Urinary bladder (tissue), 4 donors: ENCODE data around the gene COL5A2. TPM values are rescaled to one million over a fixed set of nuclear protein-coding genes. Genes with fewer than 3 reads are reported as not detected.

Experiments
- DNase-seq: peaks from one replicate; pipeline ENCODE4 v3.0.0-alpha.2; 2015; ENCODE audit errors: extremely low spot score
- H3K27ac ChIP-seq: one replicate; pipeline ENCODE4 v1.5.1; 2013; ENCODE audit warnings: low read depth, mild to moderate bottlenecking, moderate library complexity
- H3K36me3 ChIP-seq: one replicate; pipeline ENCODE4 v1.6.1; 2013; ENCODE audit warnings: mild to moderate bottlenecking, moderate library complexity; ENCODE audit not compliant: insufficient read depth
- H3K4me1 ChIP-seq: one replicate; pipeline ENCODE4 v1.6.1; 2013; ENCODE audit warnings: mild to moderate bottlenecking, moderate library complexity; ENCODE audit not compliant: insufficient read depth
- H3K4me3 ChIP-seq: one replicate; pipeline ENCODE4 v1.5.1; 2013; ENCODE audit warnings: low read depth, low read length
- WGBS: extraction: QIAGEN DNeasy Blood & Tissue Kit; methylation state at CpG from one replicate; pipeline ENCODE4 v1.1.7; 2013; 5-methylcytosine and 5-hydroxymethylcytosine counted together
- polyA plus RNA-seq: library from polyadenylated mRNA; stranded (reverse); fragments of 200-250 nt; gene quantifications from one replicate; pipeline ENCODE4 v1.2.3, GENCODE V29; 2013
- total RNA-seq: library from RNA; depleted of rRNA; stranded (reverse); fragments of >200 nt; gene quantifications from one replicate; pipeline ENCODE4 v1.2.3, GENCODE V29; 2014
- donor health status: healthy with polysubstance abuse.
- donor health status: healthy.

The COL5A2 gene
- total and polyA plus RNA-seq, 2 donors = 112 to 964 TPM

DNA sequence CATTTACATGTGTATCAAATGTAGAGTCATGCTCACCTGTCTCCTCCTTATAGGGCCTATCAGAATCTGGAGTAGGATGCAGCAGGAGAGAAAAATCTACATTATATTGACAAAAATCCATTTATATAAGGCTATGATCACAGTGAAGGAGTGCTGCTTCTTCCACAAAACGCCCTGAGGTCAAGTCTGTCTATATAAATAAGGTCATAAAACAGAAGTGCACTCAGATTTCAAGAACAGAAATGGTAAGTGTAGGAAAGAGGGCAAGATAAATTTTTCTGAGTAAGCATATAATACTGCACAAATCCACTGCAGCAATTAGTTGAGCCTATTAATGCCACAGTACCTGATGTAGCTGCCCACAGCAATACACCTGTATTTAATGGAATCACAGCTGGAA is 51.8 kb downstream of the COL5A2 start:
- Histone ChIP-seq H3K36me3 (no peaks in the 10 kb centered on the region), H3K4me1 (no peaks in the 10 kb centered on the region), H3K4me3 (no peak overlapping the region), H3K27ac (no peak overlapping the region)
- DNase-seq = no peak
- WGBS = 45% methylated on average over 1 of the region's 1 CpG

DNA sequence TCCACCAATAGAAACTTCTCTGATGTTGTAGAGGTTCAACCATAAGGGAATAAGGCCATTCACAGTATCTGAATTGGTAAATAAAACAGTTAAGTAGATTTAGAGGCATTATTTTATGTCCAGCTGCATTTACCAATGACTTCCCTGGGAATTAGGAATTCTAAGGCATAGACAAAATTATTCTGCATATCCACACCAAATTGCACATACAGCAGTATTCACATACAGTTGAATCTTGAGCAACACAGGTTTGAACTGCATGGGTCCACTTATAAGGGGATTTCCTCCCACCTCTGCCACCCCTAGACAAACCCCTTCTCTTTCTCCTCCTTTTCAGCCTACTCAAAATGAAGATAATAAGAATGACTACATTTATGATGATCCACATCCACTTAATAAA is 54.4 kb downstream of the COL5A2 start:
- Histone ChIP-seq H3K4me3 (no peak overlapping the region), H3K4me1 (no peaks in the 10 kb centered on the region), H3K27ac (no peak overlapping the region), H3K36me3 (no peaks in the 10 kb centered on the region)
- no peak for DNase-seq

DNA sequence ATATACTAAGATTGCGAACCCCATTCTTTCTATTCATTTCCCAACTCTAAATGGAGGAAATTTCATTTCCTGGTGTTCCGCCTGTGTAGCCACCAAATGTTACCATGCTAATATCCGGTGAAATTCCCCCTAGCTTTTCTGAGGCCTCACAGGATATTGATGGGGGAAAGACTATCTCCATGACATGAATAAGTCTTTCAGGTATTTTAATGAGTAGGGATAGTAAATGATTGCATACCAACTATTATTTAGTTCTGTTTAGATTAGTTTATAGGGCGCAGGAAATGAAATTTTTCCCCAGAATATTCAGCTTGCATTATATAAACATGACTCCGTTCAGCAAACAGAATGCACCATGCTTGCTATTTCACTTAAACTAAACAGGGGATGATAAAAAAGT is 55.4 kb downstream of the COL5A2 start:
- H3K4me3 ChIP-seq = no peak overlapping the region
- WGBS = 76% methylated on average over 5 of the region's 5 CpGs
- H3K4me1 ChIP-seq = no peaks in the 10 kb centered on the region
- H3K27ac ChIP-seq = no peak overlapping the region
- no peaks in the 10 kb centered on the region for H3K36me3 ChIP-seq
- no peak for DNase-seq

DNA sequence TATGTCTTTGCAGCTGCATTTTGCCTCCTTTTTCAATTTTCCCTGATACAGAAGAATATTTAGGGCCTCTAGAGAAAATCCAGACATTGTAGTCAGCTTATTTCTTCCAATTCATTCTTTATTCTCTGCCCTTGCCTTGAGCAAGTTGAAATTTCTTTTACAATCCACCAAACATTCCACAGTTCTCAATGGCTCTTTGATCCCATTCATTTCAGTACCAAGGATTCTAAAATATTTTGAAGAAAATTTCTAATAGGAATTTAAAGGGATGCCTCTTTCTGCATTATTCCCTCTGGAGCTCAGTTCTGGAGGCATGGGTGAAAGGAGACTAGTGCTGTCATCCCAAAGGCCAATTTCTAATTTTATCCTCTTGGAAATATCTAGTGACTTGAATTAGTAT is 61.2 kb downstream of the COL5A2 start:
- Histone ChIP-seq H3K4me1 (no peaks in the 10 kb centered on the region), H3K36me3 (no peaks in the 10 kb centered on the region), H3K27ac (no peak overlapping the region), H3K4me3 (no peak overlapping the region)
- no peak for DNase-seq

DNA sequence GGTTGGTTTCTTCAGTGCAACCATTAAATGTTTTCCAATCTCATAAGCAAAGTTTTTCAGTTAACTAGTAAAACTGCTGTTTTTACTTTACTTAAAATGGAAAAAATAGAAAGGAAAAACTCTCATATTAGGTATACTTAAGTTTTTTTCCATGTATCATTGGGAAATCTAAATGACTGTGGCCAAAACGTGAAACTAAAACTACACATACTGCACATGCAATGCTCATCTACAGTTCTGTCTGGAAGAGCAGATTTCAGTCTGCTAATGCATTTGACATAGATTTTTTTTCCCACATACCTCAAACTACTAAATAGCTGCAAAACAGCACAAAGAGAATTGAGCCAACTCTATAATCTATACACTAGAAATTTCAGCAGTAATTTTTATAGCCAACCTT is 62.6 kb downstream of the COL5A2 start:
- 40% methylated on average over 1 of the region's 1 CpG for WGBS
- Histone ChIP-seq H3K27ac (no peak overlapping the region), H3K4me3 (no peak overlapping the region), H3K36me3 (no peaks in the 10 kb centered on the region), H3K4me1 (no peaks in the 10 kb centered on the region)
- DNase-seq = no peak

DNA sequence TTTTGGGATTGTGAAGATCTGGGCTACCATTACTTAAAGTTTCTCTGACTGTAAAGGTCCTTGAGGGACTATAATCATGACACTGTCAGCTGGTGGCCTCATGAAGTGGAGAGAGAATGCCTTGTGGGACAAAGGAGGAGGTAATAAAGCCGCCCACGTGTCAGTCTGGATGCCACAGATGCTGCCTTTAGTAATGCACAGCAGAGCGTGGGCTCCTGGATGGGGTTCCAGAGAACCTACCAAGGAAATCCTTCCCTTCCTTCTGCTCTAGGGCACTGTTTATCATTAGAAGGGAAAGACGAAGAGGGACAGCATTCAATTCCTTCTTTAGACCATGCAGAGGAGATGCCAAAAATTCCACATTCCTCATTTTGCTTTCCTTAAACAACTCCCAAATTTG is 63.5 kb downstream of the COL5A2 start:
- H3K27ac ChIP-seq = no peak overlapping the region
- H3K4me1 ChIP-seq = no peaks in the 10 kb centered on the region
- DNase-seq = no peak
- WGBS = 72% methylated on average over 4 of the region's 4 CpGs
- H3K36me3 ChIP-seq = no peaks in the 10 kb centered on the region
- H3K4me3 ChIP-seq = no peak overlapping the region

DNA sequence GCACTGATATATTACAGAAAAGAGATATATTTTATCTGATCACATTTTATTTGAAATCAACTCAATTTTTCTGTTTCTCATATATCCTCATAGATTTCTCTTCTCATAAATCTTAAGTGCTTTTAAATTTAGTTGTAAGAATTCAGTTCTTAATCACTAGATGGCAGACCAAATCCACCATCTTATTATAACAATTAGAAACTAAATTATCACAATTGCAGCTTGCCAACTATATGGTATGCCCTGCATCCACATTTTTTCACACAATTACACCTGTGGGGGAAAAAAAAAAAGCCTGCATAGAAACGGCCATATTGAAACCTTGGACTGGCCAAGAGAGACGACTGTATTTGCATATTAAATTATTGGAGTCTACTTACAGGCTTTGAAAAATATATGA is 64.4 kb downstream of the COL5A2 start:
- Histone ChIP-seq H3K4me1 (no peaks in the 10 kb centered on the region), H3K36me3 (no peaks in the 10 kb centered on the region), H3K27ac (no peak overlapping the region), H3K4me3 (no peak overlapping the region)
- no peak for DNase-seq
- 43% methylated on average over 2 of the region's 2 CpGs for WGBS

DNA sequence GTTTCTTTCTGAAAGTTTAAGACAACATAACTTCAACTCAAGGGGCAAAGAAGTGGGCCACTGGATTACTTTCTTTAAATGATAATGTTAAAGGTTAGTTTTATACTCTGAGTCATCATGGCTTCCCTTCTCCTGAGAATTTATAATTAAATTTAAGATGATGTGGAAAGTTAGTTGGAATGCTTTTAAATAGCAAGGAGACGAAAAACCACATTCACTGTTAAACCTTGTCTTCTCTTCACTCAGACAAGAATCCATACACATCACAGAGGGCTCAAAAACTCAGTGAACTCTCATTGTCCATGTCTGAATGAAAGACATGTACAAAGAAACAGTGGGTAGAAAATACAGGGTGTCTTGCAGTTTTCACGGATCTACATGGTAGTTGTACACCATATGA is 65.6 kb downstream of the COL5A2 start:
- no peak for DNase-seq

DNA sequence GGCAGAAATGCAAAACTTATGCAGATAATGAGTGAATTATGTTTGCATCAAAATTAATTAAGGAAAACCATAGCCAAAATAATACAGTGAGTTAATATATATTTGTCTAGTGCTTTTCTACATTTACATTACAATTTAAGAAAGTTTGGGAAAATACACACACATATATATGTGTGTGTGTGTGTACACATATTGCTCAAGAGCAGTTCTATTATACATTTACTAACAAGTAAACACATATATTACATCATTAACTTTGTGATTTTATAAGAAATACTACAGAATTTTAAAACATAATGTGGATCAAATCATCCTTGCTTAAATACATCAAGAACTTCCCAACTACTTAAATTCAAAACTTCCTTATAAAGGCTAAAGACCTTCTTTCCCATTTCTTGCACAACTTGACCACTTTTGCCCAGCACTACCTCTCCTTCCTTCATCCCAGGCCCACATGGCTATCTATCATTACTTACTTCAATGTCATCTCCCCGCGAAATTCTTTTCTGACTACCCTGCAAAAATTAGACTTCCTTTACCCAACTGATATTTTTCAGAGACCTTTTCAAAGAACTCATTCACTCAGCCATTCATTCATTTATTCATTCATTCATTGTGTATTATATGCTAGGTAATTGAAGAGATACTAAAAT is 68.4 kb downstream of the COL5A2 start:
- Histone ChIP-seq H3K4me3 (no peak overlapping the region), H3K36me3 (no peaks in the 10 kb centered on the region), H3K4me1 (no peaks in the 10 kb centered on the region), H3K27ac (no peak overlapping the region)
- 92% methylated on average over 2 of the region's 2 CpGs for WGBS
- no peak for DNase-seq

More for the DNA sequence above, 65.6 kb downstream of the COL5A2 start:
- no peaks in the 10 kb centered on the region for H3K4me1 ChIP-seq
- H3K27ac ChIP-seq = no peak overlapping the region
- no peaks in the 10 kb centered on the region for H3K36me3 ChIP-seq
- WGBS = 46% methylated on average over 2 of the region's 2 CpGs
- no peak overlapping the region for H3K4me3 ChIP-seq

DNA sequence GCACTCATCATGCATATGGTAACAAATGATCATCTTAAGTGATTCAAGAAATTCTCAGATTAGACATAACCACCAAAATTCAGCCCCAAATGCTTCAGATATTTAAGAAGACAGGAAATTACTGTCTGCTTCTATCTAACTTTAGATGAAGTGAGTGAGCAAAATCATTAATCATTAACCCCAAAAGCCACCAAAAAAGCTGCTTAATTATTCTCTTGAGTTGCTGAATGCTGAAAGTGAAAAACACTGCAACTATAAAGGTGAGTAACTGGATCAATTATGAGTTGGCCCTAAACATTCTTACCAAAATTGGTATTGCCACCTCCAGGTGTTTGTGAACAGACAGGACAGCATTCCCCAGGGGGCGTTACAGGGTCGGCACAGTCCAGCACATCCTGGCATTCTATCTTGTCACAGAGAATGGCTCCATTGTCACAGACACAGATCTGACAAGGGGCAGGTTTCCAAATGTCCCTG is 69.6 kb downstream of the COL5A2 start:
- Histone ChIP-seq H3K36me3 (no peaks in the 10 kb centered on the region), H3K4me1 (no peaks in the 10 kb centered on the region), H3K27ac (no peak overlapping the region), H3K4me3 (no peak overlapping the region)
- 72% methylated on average over 2 of the region's 2 CpGs for WGBS
- DNase-seq = no peak

DNA sequence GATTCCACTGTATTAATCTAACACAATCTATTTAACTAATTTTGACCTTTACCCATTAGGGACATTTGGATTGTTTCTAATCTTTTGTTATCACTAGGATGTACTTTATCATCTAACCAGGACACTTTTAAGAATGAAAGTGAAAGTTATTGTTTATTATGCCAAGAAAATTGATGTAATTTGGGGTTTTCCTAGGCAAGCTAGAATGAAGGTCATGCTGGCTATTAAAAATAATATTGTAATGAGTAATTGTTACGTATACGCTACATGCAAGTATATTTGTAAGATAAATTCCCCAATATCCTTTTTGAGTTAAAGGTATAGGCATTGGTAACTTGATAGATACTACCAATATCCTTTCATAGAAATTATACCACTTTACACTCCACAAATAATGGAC is 74.6 kb downstream of the COL5A2 start:
- no peaks in the 10 kb centered on the region for H3K4me1 ChIP-seq
- no peak overlapping the region for H3K27ac ChIP-seq
- WGBS = 55% methylated on average over 2 of the region's 2 CpGs
- H3K4me3 ChIP-seq = no peak overlapping the region
- H3K36me3 ChIP-seq = no peaks in the 10 kb centered on the region
- no peak for DNase-seq

DNA sequence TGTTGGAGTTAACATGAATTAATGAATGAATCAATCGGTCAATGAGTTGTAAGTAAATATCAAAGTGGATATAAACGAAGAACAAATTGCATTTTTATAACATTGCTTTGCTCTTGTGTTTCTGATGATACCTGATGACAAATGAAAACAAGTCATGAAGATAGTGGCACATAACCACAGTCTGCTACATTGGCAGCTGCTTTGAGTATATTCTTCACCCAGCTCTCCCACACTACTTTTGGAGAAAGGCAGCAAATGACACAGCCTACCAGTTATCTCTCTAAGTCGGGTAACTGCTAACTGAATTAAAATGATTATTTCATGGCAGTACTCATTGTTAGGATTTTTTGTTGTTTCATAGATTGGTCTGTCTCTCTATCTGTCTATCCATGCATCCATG is 76.8 kb downstream of the COL5A2 start:
- no peak overlapping the region for H3K4me3 ChIP-seq
- DNase-seq = no peak
- no peak overlapping the region for H3K27ac ChIP-seq
- 84% methylated on average over 3 of the region's 3 CpGs for WGBS
- no peaks in the 10 kb centered on the region for H3K36me3 ChIP-seq
- H3K4me1 ChIP-seq = no peaks in the 10 kb centered on the region

DNA sequence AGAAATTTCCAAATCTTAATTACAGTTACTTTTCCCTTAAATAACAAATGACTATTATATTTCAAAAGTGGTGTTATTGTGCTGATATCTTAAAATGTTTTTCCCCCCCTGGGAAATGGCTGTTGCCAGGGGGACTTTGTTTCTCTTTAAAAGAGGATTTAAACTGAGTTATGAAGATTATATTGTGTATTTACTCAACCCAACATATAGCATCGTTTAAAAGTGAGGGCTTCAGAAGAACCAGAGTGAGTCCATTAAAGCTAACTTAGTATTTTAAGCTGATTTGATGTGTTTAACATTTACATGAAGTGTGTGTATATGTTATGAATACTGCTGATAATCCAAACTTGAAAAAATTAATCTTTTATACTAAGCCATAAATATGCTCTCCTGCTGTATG is 81.6 kb downstream of the COL5A2 start:
- Histone ChIP-seq H3K4me1 (no peaks in the 10 kb centered on the region), H3K27ac (no peak overlapping the region), H3K4me3 (no peak overlapping the region), H3K36me3 (no peaks in the 10 kb centered on the region)
- WGBS = 22% methylated on average over 1 of the region's 1 CpG
- no peak for DNase-seq

DNA sequence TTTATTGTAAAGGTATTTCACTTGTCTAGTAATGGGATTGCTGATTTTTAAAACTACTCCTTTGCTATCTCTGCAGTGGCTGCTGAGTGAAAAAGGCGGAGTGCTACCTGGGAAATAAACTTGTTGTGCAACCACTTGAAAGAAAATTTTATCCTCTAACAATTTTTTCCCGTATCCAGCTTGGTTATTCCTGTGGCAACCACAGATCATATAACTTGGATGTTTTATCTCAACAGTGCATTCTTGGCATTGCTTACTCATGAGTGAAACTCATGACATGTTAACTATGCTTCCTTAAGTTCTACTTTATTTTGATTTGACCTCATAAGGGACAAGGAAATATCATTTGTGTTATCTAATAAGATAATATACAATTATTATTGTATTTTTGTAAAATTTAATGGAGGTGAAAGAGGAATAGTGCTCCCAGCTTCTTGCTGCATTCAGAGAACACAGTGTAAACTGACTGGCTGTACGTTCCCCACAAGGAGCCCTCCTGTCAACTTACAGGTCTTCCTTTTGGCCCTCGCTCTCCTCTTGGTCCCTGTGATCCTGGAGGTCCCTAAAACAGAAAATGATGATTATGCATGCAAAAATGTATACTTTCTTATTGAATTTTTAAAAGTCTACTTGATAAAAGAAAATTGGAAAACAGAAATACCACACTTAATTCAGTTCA is 82.7 kb downstream of the COL5A2 start:
- Histone ChIP-seq H3K27ac (no peak overlapping the region), H3K36me3 (no peaks in the 10 kb centered on the region), H3K4me1 (no peaks in the 10 kb centered on the region), H3K4me3 (no peak overlapping the region)
- DNase-seq = no peak
- 58% methylated on average over 4 of the region's 4 CpGs for WGBS
